ENCODE measurements around the gene HOPX. TPM values are rescaled to one million over a fixed set of nuclear protein-coding genes. Genes with fewer than 3 reads are reported as not detected.
"Not testable (repeated sequence)": the region's sequence is repeated elsewhere in the genome, so short reads cannot be mapped to it uniquely, and the experiment has no call there.

The HOPX gene
- total and polyA plus RNA-seq, 2 experiments from 2014 or later = not detected

DNA sequence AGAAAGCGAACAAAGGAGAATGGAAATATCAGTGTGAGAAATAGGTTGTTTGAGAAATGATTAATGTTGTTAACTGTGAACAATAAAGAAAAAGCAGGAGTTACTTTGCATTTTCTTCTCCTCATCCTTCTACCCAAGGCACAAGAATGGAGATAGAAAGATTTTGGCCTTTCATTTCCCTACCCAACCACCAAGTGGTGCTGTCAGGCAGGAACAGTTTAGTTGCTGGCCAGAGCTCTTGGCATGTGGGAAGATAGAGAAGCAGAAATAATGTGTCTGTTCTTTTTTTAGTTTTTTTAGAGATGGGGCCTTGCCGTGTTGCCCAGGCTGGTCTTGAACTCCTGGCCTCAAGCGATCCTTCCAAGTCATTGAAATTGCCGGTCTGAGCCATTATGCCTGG lies 12.8 kb downstream of the HOPX start:
- Histone ChIP-seq H3K4me1 (ENCODE audit: insufficient read depth) (peaks cover 4% of the 10 kb centered on the region; the same call in 1 of the 2 replicates), H3K27me3 (ENCODE audit: insufficient read depth) (peaks cover 11% of the 10 kb centered on the region), H2AFZ (no peak overlapping the region), H3K36me3 (ENCODE audit: insufficient read depth) (no peaks in the 10 kb centered on the region), H3K27ac (ENCODE audit: low read depth) (no peak overlapping the region), H4K20me1 (replicated peaks; ENCODE audit: insufficient read depth) (no peaks in the 10 kb centered on the region), H3F3A (replicated peaks; ENCODE audit: low read depth) (no peaks in the 10 kb centered on the region), H3K4me2 (no peak overlapping the region), H3K79me2 (replicated peaks; ENCODE audit: insufficient read depth) (no peaks in the 10 kb centered on the region), H3K9me2 (ENCODE audit: insufficient read depth) (no peaks in the 10 kb centered on the region), H3K4me3 (no peak overlapping the region)
- Mint-ChIP-seq H3K4me1 (peaks cover 5% of the 10 kb centered on the region; the same call in 2 of the 3 replicates), H3K36me3 (ENCODE audit: low read depth) (no peaks in the 10 kb centered on the region), H3K27ac (no peak overlapping the region), H3K4me3 (no peak overlapping the region), H3K9me3 (no peaks in the 10 kb centered on the region), H3K27me3 (ENCODE audit: insufficient read depth, low read depth, poor library complexity) (peaks cover 4% of the 10 kb centered on the region)
- peak; percentile 60 for DNase-seq (ENCODE audit: low spot score)
- TF ChIP-seq, protein P1, sequence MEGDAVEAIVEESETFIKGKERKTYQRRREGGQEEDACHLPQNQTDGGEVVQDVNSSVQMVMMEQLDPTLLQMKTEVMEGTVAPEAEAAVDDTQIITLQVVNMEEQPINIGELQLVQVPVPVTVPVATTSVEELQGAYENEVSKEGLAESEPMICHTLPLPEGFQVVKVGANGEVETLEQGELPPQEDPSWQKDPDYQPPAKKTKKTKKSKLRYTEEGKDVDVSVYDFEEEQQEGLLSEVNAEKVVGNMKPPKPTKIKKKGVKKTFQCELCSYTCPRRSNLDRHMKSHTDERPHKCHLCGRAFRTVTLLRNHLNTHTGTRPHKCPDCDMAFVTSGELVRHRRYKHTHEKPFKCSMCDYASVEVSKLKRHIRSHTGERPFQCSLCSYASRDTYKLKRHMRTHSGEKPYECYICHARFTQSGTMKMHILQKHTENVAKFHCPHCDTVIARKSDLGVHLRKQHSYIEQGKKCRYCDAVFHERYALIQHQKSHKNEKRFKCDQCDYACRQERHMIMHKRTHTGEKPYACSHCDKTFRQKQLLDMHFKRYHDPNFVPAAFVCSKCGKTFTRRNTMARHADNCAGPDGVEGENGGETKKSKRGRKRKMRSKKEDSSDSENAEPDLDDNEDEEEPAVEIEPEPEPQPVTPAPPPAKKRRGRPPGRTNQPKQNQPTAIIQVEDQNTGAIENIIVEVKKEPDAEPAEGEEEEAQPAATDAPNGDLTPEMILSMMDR (conservative IDR thresholded peaks at IDR 0.05; ENCODE audit: low read depth in 2 of 2) = peak; percentile 76 to 89
- TF ChIP-seq JUNB (IDR thresholded peaks at IDR 0.05; ENCODE audit: unreplicated experiment) = no peak
- ATAC-seq = peak; percentile 84

GRCh38 chr4:56667396-56667795 lies 13.7 kb downstream of the HOPX start:
- not testable (repeated sequence) for H3K4me3 ChIP-seq; H3K27ac ChIP-seq (ENCODE audit: low read depth); H3K36me3 ChIP-seq (ENCODE audit: insufficient read depth); H3K9me2 ChIP-seq (ENCODE audit: insufficient read depth); H3K4me2 ChIP-seq; H3K9me3 Mint-ChIP-seq; H2AFZ ChIP-seq; DNase-seq (ENCODE audit: low spot score); H3K27me3 Mint-ChIP-seq (ENCODE audit: insufficient read depth, low read depth, poor library complexity); ATAC-seq; H3K4me1 ChIP-seq (ENCODE audit: insufficient read depth); H4K20me1 ChIP-seq (replicated peaks; ENCODE audit: insufficient read depth); H3K4me3 Mint-ChIP-seq; H3K36me3 Mint-ChIP-seq (ENCODE audit: low read depth); H3F3A ChIP-seq (replicated peaks; ENCODE audit: low read depth); H3K27ac Mint-ChIP-seq; H3K79me2 ChIP-seq (replicated peaks; ENCODE audit: insufficient read depth)
- peaks cover 14% of the 10 kb centered on the region for H3K4me1 Mint-ChIP-seq
- H3K27me3 ChIP-seq (ENCODE audit: insufficient read depth) = peaks cover 13% of the 10 kb centered on the region

- Histone ChIP-seq H3K9me2 (ENCODE audit: insufficient read depth) (no peaks in the 10 kb centered on the region), H2AFZ (no peak overlapping the region), H4K20me1 (replicated peaks; ENCODE audit: insufficient read depth) (no peaks in the 10 kb centered on the region), H3K27me3 (ENCODE audit: insufficient read depth) (peaks cover 13% of the 10 kb centered on the region), H3K36me3 (ENCODE audit: insufficient read depth) (no peaks in the 10 kb centered on the region), H3K27ac (ENCODE audit: low read depth) (no peak overlapping the region), H3F3A (replicated peaks; ENCODE audit: low read depth) (no peaks in the 10 kb centered on the region), H3K4me2 (no peak overlapping the region), H3K4me1 (ENCODE audit: insufficient read depth) (peaks cover 11% of the 10 kb centered on the region; the same call in 1 of the 2 replicates), H3K4me3 (no peak overlapping the region), H3K79me2 (replicated peaks; ENCODE audit: insufficient read depth) (no peaks in the 10 kb centered on the region)
- H3K27ac Mint-ChIP-seq = no peak overlapping the region
- peaks cover 23% of the 10 kb centered on the region for H3K4me1 Mint-ChIP-seq
- H3K36me3 Mint-ChIP-seq (ENCODE audit: low read depth) = no peaks in the 10 kb centered on the region
- peaks cover 4% of the 10 kb centered on the region for H3K27me3 Mint-ChIP-seq (ENCODE audit: insufficient read depth, low read depth, poor library complexity)
- H3K4me3 Mint-ChIP-seq = no peak overlapping the region
- no peaks in the 10 kb centered on the region for H3K9me3 Mint-ChIP-seq
- ATAC-seq (no peak), DNase-seq (ENCODE audit: low spot score) (no peak)
- TF ChIP-seq EZH2phosphoT487 (IDR thresholded peaks at IDR 0.05; ENCODE audit: unreplicated experiment) = no peak
- TF ChIP-seq, protein P2, sequence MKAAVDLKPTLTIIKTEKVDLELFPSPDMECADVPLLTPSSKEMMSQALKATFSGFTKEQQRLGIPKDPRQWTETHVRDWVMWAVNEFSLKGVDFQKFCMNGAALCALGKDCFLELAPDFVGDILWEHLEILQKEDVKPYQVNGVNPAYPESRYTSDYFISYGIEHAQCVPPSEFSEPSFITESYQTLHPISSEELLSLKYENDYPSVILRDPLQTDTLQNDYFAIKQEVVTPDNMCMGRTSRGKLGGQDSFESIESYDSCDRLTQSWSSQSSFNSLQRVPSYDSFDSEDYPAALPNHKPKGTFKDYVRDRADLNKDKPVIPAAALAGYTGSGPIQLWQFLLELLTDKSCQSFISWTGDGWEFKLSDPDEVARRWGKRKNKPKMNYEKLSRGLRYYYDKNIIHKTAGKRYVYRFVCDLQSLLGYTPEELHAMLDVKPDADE (IDR thresholded peaks at IDR 0.05) = no peak
- TF ChIP-seq ZNF331 (CRISPR knock-in tag; IDR thresholded peaks at IDR 0.05; ENCODE audit: low read depth) = no peak
- TF ChIP-seq STAT1 (IDR thresholded peaks at IDR 0.05; ENCODE audit: unreplicated experiment) = no peak
- no peak for TF ChIP-seq NANOG (IDR thresholded peaks at IDR 0.05; ENCODE audit: borderline replicate concordance)
- no peak for TF ChIP-seq ZNF462 (CRISPR knock-in tag; IDR thresholded peaks at IDR 0.05)
- no peak for TF ChIP-seq POLR2AphosphoS5 (IDR thresholded peaks at IDR 0.05; ENCODE audit: low read depth)
Observed at GRCh38 chr4:56666279-56666678, 14.8 kb downstream of the HOPX start.
